HG02610 (cell line): ENCODE results near the gene ARID1B.
"Not testable (repeated sequence)": the region's sequence is repeated elsewhere in the genome, so short reads cannot be mapped to it uniquely, and the experiment has no call there.

ENCODE experiments used
- ATAC-seq: cut with Tn5 transposase; IDR thresholded peaks from one replicate; pipeline ENCODE4 v1.9.1; 2021; ENCODE audit warnings: mild to moderate bottlenecking, moderate library complexity; ENCODE audit not compliant: unreplicated experiment

The ARID1B gene

DNA sequence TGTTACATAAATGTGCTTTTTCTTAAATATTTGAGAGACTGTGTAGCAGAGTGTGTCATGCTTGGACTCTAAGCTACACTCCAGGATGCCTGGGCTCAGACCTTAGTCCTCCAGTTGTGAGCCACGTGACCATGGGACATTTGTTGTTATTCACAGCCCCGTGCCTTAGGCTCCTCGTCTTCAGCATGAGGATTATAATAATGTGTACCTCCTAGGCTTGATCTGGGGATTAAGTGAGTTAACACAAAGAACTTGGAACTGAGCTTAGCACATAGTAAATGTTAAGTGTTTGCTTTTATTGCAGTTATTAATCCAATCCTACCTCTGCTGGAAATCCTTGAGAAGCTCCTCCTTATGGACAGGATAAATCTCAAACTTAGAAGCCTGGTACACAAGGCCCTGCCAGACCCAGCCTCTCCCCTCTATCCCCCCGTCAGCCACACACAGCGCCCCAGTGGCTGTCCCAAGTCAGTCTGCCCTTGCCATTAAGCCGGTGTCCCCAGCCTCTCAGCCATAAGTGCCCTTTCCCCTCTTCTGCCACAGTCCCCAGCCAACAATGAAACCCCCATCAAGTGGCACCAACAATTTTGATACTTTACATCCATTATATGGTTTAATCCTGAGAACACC, 368.6 kb downstream of the ARID1B start:
- no peak for ATAC-seq

DNA sequence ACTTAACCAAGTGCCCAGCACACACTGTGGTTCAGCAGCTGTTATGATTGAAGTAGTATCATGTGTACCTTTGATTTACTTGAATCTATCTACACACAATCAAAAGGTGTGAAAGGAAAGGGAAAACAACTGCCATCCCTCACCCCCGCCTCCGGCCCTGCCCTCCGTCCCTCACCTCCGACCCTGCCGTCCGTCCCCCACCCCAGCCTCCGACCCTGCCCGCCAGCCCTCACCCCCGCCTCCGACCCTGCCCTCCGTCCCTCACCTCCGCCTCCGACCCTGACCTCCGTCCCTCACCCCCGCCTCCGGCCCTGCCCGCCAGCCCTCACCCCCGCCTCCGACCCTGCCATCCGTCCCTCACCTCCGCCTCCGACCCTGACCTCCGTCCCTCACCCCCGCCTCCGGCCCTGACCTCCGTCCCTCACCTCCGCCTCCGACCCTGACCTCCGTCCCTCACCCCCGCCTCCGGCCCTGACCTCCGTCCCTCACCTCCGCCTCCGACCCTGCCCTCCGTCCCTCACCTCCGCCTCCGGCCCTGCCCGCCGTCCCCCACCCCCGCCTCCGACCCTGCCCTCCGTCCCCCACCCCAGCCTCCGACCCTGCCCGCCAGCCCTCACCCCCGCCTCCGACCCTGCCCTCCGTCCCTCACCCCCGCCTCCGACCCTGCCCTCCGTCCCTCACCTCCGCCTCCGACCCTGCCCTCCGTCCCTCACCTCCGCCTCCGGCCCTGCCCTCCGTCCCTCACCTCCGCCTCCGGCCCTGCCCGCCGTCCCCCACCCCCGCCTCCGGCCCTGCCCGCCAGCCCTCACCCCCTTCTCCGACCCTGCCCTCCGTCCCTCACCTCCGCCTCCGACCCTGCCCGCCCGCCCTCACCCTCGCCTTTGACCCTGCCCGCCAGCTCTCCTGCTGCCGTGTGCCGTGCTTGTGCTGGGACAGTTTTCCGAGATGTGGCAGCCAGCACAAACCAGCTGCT, 370.2 kb downstream of the ARID1B start:
- ATAC-seq: not testable (repeated sequence)

DNA sequence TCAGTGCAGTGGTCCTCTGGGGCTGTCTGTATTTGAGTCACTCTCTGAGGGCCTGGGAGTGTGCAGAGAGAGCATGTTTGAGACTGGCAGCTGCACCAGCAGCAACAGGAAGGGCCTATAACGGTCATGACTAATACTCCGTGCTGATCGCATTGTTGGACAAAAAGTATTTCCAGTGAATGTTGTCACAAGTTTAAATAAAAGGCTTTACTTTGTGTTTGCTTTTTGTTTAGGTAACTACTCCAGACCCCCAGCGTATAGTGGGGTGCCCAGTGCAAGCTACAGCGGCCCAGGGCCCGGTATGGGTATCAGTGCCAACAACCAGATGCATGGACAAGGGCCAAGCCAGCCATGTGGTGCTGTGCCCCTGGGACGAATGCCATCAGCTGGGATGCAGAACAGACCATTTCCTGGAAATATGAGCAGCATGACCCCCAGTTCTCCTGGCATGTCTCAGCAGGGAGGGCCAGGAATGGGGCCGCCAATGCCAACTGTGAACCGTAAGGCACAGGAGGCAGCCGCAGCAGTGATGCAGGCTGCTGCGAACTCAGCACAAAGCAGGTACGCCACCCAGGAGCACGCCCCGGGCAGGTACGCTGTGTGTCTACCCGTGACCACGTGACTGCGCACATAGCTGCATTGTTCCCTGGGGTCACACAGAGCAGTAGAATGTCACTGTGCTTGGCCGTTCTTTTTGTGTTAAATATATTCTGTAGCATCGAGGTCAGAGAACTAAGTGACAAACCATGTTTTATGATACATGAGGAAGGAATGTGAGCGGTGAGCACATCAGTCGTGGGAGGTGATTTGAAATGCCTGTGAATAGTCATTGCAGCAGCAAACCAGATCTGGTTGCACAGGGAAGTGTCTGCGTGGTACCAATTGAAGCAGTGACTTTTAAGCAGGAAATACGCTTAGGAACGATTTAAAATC, 371.5 kb downstream of the ARID1B start:
- ATAC-seq: no peak

DNA sequence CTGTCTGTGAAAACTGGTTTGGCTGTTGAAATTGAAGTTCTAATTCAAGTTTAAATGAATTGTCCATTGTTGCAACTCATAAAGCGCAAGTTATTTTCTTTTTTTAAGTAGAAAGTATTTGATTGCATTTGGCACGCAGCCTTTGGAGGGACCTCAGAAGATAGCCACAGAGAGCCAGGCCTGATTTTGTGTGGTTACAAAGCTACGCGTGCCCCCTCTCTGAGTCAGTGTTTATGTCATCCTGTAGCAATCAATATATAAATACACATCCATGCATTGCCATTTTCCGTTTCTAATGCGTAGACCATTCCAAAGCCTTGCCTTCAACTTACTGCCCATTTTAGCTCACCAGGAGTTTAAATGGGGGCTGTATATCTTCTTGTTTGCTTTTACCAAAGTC, 372.9 kb downstream of the ARID1B start:
- ATAC-seq: no peak

DNA sequence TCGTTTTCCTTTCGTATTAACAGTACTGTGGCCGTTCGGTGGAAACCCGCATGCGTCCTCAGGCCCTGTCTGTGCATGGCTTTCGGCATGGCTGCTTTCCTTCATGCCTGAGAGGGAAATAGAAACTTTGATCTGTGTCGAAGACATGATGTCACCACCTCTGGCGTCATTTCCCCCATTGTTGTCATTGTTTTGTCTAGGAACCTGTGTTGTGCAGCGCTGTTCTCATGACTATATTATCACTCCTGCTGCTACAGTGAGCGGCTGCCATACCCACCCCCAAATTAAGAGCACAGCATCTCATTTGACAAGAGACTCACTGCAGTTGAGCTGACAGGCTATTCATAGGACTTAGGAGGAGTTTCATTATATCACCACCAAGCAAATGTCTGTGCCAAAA, 373.9 kb downstream of the ARID1B start:
- ATAC-seq: no peak

DNA sequence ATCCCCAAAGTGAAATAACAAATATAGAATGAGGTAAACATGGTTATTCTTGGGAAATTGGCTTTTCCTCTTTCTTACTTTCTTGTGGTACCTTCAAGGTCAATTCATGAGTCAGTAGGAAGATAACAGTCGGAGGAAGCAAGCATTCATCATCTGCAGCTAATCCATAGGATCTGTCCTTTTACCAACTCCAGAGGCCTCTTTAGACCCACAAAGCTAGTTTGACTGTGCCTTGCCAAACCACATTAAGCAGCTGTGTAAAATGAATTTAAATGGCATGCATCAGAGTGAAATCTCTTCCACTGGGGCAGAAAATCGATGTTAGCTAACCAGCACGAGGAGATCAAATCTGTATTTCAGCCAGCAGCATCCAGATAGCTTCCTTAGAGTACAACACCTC, 374.8 kb downstream of the ARID1B start:
- no peak for ATAC-seq

DNA sequence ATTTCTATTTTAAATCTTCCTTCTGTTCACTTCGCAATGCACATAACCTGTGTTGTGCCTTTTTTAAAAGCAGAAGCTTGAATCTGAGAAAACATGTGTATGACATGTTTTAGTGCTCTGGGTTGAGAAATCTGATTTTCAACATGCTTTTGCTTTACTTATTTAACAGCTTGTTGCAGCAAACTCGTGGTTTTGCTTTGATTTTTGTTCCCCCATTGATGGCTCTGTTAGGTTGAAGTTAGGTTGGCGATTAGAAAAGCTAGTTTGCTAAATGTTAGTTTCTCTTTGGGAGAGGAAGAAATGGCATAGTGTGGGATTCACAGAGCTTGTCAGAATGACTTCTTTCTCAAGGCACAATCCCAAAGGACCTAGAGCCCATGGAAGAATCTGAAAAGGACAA, 375.4 kb downstream of the ARID1B start:
- ATAC-seq: no peak

DNA sequence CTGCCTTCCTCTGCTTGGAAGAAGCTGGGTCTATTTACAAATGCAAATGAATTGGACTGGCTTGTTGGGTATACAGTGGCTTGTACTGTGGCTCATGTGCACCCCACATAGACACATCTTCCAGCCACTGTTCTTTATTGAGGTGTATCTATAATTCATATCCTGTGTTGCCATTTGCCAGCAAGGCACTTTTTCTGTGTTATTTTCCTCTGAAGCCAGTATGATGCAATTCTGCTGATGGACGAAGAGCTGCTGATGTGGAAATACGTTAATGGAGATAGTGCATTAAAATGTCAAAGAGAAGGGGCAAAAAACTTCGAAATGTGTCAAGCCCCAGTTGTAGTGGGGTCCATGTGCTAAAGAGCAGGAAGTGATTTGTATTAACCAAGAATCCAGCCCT, 378.6 kb downstream of the ARID1B start:
- ATAC-seq: no peak

DNA sequence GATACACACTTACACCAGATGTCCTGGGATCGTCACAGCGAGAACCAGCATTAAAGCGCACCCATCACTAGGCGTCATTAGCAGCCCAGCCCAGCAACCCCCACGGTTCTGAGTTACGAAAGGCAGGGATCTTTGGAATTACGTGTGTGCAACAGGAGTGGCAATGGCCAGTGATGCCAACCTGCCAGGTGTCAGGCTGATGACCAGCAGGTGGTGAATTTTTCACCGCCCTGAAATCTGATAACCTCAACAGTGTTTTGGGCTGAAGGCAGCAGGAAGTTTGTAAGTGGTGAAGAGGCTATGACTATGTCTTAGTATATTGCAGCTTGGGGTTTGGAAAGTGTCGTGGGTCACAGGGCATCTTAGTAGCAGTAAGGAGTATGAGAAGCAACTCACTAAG, 380.1 kb downstream of the ARID1B start:
- ATAC-seq: no peak

DNA sequence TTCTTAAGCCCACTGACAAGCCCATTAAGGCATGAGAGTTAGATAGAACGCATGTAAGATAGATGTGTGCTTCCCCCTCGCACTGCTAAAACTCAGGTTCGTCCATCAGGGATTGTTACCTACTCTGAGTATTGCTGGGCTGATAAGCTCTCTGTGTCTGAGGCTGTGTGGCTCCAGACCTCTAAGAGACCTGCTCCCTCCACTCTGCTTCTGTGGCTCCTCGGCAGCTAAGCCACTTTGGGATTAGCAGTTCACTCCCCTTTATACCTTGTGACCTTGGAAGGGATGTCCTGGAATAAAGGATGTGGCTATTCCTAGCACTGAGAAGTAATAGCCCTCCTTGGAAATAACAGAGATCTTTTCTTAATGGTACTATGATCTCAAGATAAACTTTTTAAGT, 381.3 kb downstream of the ARID1B start:
- ATAC-seq: no peak

DNA sequence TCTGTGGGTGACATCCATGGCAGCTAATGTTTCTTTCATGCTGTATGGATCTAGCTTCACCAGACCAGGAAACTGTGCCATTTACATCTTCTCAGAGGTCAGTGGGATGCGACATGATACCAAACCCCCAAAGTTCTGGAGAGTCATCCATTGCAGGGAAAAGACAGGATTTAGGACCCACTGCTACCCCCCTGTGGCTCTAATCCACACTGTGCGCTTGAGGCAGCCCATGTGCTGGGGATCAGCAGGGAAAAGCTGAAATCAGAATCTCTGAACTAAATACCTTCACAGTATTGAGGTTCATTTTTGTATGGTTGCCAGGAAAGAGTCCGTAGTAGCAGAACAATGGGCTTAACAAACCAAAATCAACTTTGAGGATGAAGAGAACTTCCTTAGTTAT, 381.7 kb downstream of the ARID1B start:
- no peak for ATAC-seq

DNA sequence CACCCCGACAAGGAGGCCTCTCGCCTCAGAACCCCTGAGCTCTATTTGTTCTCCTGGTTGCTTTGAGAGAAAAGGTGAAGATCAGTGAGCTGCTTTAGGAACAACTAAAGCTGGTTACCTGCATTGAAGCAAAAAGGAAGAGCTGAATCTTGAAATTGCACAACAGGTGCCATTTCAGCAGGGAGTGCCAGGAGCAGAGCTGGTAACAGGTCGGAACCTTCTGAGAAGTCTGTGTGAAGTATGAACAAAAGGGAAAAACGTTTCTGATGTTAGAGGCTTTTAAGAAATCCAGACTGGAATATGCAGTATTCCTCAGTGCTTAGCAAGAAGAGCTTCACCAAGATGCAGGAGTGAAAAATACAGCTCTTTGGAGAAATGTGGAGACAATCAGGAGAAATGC, 382.2 kb downstream of the ARID1B start:
- ATAC-seq: no peak

DNA sequence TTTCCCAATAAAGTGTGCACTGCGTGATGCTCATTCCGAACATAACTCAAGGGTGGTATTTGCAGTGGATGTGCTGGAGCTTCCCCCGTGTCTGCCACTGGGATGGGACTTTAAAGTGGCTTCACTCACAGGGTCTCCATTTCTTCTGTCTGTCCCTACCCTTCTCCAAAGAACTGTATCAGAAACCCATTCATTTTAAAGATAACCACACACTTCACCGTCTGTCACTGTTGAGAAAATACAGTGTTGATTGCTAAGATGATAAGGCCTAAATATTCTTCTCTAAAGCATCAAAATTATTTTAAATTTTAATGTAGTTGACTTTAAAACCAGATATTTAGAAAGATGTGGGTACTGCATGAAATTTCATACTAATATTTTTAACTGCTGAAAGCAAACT, 384.7 kb downstream of the ARID1B start:
- ATAC-seq: no peak

DNA sequence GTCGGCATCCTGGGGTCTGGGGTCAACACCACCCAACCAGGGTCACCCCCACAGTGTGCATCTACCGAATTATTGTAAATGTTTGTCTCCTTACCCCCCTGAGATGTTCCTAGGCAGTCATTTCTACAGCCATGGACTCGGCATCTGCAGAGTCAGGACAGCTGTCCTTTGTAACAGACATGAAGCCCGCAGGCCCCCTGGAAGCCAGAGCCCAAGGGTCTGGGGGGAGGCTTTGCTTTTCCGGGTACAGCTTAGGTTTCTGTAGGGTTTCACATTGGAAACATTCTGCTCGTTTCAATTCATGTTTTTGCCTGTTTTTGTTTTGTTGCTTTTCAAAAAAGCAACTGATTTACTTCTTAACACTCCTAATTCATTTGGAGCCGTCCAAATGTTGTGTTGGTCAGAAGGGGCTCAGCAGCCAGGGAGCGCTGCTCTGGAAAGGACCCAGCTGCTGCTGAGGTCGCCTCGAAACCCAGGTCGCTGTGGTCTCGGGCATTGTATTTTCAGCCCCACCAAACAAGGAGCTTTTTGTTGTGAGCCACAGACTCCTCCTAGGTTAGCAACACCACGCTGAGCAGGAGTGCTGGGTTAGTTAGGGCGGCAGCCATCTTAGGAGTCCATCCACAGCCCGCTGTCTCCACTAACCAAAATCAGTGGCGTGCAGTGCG, 385.7 kb downstream of the ARID1B start:
- ATAC-seq: no peak

DNA sequence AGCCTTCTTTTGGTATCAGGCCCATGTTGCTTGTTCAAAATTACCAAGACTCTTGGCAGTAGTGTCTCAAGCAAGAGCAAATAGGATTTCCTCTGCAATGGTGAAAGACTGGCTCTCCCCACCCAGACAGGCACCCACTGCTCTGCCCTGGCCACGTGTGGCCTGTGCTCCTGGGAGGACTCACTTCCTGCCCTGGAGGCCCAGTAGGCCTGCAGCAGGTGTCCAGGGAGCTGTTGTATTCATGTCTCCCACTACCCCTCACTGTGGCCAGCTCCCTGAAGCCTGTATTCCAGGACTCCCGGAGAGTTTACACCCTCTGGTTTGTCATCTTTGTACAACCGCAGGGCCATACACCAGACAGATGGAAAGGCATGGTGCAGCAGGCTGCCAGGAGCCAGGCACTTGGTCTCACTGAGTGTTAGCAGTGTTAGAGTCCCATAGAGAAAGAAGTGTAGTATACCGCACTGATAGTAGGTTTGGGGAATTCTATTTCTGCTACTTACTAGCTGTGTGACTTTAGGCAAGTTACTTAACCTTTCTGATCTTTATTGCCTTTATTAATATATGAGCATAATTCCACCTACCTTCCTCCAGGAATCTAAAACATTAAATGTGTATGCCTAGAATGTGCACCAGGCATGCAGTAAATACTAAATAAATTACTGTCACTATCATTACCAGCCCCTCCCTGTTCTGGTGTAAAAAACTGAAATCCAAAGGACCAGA, 386.4 kb downstream of the ARID1B start:
- no peak for ATAC-seq

DNA sequence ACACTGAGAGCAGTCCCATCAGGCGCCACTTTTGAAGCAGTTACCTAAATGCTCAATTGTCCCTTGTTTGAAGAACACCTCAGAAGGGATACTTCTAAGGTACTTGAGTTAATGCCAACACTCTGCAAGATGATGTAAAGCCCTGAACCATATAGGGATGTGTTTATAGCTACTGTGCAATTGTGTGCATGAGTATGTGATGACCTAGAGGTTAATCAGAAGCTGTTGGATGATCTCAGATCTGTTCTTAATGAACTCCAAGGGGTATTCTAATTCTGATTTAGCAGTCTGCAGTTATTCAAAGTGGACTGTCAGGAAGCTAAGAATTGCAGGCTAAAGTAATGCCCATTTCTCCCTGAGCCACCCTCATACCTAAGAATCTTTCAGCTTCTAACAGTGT, 387.8 kb downstream of the ARID1B start:
- no peak for ATAC-seq

DNA sequence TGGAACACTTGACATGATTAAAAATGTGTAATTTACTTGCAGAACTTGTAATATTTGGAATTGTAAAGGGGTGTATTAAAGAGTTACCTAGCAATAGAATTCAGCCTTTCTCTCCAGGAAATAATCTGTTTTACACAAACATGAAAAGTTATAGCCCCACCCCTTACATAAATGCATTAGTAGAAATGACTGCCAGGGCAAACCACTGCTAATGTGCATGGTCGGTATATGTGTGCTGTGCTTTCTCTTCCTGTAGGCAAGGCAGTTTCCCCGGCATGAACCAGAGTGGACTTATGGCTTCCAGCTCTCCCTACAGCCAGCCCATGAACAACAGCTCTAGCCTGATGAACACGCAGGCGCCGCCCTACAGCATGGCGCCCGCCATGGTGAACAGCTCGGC, 389.6 kb downstream of the ARID1B start:
- ATAC-seq: no peak

DNA sequence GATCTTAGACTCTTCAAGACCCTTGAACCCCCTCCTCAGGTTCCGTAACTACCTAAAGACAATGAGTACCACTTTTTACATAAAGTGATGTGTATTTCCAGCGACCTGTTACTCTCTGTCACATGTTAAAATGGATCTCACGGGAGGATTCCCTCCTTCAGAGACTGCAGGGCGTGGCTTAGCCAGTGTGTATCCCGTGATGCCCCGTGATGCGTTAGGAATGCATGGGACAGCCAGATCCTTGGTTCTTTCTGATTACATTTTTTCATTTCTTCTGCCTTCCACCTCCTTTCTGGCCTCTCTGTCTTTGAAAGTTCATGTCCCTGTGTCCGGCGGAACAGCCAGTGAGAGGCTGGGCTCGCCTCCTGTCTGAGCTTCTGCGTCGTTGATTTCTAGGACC, 390.7 kb downstream of the ARID1B start:
- no peak for ATAC-seq

DNA sequence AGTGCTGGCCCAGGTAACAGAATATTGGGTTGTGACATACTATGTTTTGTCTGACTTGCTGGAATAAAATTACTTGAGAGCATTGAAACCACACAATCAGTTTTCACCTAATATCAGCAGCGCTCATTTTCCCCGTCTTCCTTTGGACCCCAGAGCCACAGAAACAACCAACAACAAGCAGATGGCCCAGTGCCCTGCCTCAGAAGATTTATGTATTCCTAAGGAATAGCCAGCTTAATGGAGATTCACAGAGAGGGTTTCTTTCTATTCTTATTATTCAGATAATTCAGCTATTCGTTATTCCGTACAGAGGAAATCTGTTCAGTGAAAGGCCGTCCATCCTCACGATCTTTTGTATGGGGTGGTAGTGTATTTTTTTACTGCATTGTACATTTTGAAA, 391.3 kb downstream of the ARID1B start:
- no peak for ATAC-seq

DNA sequence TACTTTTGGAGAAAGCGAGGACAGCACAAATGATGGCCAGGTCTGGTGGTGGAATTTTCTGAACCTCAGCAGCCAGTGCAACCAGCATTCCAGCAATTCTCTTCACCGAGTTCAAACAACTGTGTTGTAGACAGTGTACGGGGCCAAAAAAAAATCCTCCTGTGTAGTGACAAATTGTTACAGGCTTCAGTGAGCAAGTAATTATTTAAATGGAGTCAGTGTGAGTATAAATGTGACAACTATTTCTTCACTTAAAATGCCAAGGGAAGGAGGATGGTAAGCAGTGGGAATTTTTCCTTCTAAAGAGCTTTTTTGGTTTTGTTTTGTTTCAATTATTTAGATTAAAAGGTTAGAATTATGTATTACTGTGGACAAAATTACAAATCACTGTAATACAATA, 392.0 kb downstream of the ARID1B start:
- no peak for ATAC-seq
